DOHH2 (cell line): ENCODE data around the gene RCOR2.

Experiments
- CTCF ChIP-seq: fragments of 200-600 bp; sonication (generic); IDR thresholded peaks from one replicate; pipeline ENCODE4 v1.5.1; 2014; ENCODE audit warnings: antibody characterized with exemption, mild to moderate bottlenecking, low read depth, low read length; ENCODE audit not compliant: poor library complexity, severe bottlenecking
- EZH2phosphoT487 ChIP-seq: fragments of 200-600 bp; sonication (generic); IDR thresholded peaks from 2 replicates; pipeline ENCODE4 v1.6.1; 2017; ENCODE audit warnings: borderline replicate concordance, mild to moderate bottlenecking, antibody characterized with exemption, low read length, moderate library complexity, mixed read lengths

GRCh38 chr11:63916837-63917691 is at the start of gene RCOR2:
- TF ChIP-seq CTCF: no peak
- no peak for TF ChIP-seq EZH2phosphoT487
